HG02884 (cell line): ENCODE data around the gene KYAT1.

Experiments
- ATAC-seq: cut with Tn5 transposase; IDR thresholded peaks from one replicate; pipeline ENCODE4 v1.9.1; 2021; ENCODE audit warnings: mild to moderate bottlenecking, moderate library complexity; ENCODE audit not compliant: unreplicated experiment

KYAT1 gene

DNA sequence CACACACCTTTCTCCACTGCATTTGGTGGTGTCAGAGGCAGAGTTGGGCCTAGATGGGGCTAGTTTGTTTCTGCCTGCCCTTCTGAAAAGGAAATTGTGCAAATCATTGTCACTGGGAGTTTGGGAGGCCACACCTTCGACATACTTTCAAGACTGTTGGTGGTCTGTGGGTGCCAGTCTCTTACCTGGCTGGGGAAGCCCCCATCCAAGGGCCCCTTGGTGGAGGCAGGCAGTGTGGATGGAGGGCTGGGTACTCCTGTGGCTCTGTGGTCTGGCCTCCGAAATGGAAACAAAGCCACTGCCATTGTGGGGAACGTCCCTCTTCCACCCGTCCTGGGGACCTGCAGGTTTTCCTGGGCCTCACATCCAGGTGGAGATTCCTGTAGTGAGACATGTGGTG lies 28.1 kb upstream of the KYAT1 start:
- no peak for ATAC-seq

DNA sequence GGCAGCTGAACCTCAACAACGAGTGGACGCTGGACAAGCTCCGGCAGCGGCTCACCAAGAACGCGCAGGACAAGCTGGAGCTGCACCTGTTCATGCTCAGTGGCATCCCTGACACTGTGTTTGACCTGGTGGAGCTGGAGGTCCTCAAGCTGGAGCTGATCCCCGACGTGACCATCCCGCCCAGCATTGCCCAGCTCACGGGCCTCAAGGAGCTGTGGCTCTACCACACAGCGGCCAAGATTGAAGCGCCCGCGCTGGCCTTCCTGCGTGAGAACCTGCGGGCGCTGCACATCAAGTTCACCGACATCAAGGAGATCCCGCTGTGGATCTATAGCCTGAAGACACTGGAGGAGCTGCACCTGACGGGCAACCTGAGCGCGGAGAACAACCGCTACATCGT lies 26.6 kb upstream of the KYAT1 start:
- ATAC-seq, result no peak

DNA sequence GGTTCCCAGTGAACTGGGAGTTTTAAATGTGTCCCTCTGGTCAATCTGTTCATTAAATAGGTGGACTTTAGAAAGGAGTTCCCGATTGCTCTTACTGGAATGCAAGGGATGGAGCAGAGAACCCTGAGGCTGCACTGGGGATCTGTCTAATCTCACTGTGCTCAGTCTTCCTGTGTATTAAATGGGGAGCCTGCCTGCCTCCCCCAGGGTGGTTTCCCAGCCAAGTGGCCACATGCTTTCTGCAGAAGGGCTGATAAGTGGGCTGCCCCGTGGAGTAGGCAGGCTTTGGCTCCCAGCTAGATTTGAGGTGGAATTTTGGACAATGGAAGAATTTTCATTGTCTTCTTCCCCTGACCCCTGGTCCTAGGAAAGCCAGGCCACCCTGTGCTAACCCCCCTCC lies 25.0 kb upstream of the KYAT1 start:
- ATAC-seq, result no peak

DNA sequence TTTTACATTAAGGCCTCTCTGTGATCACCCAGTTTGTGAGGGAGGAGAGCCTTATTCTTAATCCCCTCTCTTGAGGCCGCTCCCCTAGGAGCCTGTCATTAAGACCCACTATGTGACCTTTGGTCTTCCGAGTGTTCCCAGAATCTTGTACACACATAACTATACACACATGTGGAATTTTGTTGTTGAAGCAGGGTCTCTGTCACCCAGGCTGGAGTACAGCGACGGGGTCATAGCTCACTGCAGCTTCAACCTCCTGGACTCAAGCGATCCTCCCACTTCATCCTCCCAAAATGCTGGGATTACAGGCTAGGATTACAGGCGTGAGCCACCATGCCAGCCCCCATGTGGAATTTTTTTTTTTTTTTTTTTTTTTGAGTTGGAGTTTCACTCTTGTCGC lies 24.2 kb upstream of the KYAT1 start:
- ATAC-seq, result no peak

DNA sequence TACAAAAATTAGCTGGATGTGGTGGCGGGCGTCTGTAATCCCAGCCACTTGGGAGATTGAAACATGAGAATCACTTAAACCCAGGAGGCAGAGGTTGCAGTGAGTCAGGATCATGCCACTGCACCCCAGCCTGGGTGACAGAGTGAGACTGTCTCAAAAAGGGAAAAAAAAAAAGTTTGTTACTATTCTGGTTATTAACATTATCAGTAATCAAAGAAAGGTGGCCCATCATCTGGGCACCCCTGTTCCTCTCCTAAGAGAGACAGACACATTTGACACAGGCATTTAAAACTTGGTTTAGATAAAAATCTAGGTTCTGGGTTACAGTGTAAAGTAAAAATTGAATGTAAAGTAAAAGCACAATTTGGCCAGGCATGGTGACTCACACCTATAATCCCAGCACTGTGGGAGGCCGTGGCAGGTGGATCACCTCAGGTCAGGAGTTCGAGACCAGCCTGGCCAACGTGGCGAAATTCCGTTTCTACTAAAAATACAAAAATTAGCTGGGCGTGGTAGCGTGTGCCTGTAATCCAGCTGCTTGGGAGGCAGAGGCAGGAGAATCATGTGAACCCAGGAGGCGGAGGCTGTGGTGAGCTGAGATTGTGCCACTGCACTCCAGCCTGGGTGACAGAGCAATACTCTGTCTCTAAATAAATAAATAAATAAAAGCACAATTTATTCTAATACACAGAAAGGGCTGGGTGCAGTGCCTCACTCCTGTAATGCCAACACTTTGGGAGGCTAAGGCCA lies 22.3 kb upstream of the KYAT1 start:
- no peak for ATAC-seq

DNA sequence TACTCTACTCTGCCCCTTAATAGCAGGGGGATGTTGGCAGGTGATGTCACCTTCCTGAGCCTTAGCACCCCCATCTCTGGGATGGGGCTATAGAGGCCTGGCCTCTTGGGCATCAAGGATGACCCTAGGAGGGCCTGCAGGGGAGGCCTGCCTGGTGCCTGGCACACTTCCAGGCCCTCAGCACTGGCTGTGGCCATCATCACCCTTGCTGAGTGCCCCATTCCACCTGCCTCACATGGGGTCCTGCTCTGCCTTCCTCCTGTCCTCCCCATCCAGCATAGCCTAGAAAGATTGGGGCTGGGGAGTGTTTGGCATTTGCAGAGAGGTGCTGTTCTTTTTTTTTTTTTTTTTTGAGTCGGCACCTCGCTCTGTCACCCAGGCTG lies 21.3 kb upstream of the KYAT1 start:
- ATAC-seq, result no peak

DNA sequence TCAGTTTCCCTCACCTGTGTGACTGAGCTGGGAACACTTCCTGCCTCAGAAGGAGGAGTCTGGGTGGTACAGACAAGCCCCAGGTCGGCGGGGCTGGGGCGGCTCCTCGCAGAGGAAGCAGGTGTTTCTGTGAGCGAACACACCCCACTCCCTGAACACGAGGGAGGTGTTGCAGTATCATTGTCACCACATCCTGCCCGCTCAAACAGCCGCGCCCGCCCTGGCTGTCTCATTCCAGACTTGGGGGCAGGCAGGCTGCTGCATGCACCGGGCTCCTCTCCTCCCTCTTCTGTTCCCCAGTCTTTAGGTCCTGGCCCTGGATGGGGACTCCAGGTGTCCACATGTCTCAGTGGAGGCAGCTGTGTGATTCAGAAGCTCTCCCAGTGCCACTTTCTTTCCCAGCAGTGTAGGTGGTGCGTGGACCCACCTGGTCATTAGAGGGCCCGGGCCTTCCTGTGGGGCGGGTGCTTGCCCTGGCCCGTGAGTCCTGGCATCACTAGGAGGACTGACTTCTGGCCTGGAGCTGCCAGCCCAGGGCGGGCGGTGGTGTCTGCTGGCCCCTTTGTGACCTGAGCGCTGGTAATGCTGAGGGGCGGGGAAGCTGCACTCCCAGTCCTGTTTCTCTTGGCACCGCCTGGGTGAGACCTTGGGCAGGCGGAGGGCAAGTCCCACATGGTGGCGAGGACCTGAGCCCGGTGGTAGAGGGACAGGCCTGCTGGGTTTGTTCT lies 20.8 kb upstream of the KYAT1 start:
- ATAC-seq, result peak; percentile 69

DNA sequence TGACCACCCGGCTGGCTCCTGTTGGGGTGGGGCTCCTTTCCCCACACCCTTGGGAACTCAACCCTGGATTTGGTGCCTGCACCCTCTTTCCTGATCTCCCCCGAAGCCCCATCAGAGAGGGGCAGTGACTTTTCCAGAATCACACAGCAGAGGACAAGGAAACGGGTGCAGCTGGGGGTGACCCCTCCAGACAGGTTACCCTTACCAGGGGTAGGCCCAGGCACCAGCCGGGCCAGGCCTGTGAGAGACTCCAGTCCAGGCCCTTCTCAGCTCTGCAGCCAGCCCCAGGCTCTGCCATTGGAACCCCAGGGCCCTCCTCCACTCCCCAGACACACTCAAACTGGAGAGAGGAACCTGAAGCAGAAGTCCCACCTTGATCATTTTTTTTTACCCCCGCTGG lies 20.1 kb upstream of the KYAT1 start:
- no peak for ATAC-seq

DNA sequence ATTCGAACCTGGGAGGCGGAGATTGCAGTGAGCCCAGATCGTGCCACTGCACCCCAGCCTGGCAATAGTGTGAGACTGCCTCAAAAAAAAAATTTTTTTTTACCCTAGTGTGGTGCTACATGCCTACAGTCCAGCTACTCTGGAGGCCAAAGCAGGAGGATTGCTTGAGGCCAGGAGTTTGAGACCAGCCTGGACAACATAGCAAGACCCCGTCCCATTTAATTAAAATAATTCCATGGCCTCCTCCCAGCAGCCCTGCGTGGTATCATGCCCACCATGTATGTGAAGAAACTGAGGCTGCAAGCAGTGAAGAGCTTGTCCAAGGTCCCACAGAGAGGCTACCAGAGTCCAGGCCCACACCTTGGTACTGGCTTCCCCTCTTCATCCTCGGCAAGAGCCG lies 19.6 kb upstream of the KYAT1 start:
- no peak for ATAC-seq

DNA sequence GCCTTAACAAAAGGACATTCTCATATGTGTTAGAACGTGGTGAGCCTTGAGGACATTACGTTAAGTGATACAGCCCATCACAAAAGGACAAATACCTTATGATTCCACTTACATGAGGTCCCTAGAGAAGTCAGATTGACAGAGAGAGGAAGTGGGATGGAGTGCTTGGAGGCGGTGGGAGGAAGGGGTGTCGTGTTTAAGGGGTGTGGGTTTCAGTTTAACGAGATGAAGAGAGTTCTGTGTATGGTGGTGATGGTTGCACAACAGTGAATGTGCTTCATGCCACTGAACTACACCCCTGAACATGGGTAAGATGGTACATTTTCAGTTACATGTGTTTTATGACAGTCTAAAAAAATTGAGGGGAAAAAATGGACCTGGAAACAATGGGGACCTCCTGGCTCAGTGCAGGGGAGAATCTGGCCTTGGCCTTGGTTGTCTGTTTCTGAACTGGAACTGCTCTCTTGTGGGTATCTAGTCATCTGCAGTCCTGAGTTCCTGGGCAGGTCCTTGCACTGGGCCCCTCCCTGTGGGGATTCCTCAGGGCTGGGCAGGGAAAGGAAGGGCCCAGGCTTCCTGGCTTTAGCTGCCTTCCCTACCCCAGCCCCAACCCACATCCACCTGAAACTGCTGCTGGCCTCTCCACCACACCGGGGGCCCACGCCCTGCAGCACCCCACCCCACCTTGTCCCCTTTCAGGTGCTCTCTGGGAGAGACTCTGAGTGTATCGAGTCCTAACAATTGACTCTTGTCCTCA lies 18.0 kb upstream of the KYAT1 start:
- no peak for ATAC-seq

DNA sequence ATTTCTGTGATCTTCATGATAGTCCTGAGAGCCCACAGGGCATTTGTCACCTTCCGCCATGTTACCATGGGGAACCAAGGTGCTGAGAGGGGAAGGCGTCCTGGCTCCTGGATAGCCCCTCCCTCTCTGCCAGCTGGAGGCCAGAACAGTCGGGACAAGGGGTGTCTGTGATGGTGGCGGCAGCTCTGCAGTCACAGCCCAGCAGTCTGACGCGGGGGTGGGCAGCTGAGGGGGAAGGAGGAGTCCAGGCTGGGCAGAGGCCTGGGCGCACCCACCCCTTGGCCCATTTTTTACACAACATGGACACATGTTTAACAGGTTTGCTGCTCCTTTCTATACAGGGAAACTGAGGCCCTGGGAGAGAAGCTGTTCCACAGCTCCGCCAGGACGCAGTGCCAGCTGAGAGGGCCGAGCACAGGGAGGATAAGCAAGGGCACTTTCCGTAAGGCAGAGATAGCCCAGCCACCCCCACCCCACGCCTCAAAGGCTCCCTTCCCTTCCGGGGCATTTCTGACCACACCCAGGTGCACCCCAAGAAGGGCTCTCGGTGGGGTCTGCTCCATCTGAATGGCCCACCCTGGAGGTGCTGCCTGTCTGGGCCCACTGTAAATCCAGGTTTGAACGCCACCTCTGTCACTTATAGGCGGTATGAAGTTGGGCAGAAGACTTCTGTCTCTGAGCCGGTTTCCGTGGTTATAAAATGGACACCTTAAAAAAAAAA lies 17.3 kb upstream of the KYAT1 start:
- no peak for ATAC-seq

DNA sequence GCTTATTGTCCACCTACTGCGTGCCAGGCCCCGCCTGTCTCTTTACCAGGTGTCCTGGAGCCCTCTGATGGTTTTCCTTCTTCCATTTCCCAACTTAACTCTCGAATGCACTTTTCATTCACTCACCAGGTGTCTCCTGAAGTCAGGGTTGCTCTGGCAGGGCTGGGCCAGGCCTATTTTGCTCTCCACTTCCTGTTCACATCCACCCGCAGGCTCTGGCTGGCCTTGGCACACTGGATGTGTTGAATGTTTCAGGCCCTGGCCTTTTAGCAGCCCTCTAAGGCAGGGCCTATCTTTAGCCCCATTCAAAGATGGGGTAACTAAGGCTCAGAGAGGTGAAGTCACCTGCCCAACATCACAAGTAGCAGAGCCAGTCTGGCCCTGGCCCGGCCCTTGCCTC lies 16.6 kb upstream of the KYAT1 start:
- no peak for ATAC-seq

DNA sequence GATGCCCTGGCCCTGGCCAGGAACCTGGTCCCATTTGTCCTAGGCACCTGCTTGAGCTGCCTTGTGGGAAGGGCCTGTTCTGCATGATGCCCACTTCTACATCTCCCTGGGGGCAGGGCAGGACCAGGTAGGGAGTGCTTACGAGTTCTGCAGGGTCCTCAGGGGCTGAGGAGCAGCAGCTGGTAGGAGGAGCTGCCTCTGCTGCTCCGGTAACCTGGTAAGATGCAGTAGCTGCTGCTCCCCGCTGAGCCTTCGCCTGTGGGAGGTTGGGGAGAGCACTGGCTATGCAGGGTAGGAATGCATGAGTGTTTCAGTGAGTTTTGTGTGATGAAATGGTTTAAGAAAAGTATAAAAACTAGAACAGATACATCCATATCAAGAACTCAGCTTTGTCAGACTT lies 13.8 kb upstream of the KYAT1 start:
- no peak for ATAC-seq

DNA sequence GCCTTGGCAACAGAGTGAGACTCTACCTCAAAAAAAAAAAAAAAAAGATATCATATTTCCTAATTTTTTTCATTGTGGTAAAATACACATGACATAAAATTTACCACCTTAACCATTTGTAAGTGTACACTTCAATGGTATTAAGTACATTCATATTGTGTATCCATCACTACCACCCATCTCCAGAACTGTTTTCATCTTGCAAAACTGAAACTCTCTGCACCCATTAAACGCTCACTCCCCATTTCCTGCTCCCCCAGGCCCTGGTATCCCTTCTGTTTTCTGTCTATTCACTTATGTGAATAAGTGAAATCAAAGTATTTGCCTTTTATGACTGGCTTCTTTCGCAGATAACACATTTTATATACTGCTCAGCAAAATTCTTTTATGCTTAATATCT lies 13.0 kb upstream of the KYAT1 start:
- no peak for ATAC-seq

DNA sequence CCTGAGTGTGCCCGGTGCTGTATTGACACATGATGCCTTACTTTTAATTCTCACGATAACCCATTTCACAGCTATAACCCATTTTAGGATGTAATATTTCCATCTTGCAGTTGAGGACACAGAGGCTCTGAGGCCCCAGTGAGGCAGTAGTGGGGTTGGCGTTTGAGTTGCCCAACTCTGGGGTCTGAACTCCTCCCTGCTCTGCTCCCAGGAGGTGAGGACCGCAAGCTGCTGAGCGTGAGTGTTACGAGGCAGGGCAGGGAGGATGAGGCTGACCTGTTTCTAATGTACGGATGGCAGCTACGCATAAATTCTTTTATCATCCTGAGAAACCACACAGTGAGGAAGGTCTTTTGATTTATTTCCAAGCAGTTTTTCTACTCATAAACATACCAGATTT lies 11.6 kb upstream of the KYAT1 start:
- ATAC-seq, result no peak

DNA sequence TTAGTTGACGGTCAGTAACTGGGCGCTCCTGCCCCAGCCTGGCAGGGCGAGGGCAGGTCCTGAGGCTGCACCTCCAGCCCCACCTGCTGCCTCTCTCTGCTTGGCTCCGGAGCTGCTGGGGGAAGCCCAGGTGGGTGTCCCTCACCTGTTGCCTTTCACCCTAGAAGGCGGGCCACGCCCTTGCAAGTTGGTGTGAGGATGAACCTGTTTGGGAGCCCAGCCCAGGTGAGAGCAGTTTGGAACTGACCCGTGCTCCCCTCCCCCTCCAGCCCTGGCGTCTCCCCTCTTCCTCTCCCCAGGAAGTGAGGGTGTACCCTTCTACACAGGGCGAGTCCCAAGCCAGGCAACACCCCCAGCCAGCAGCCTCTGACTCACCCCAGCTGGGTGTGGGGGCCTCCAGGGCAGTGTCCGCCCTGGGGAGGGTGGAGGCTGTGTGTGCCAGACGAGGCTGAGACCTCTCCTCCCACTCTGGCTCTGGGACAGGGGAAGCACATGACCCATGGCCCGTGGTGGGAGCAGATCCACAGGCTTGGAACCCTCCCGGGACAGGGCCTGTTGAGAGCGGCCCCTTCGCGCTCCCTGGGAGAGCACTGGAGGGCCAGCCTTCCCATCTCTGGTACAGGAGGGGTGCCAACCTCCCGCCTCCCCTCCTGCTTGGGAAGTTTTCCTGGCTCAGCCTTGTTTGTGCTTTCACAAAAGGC lies 10.6 kb upstream of the KYAT1 start:
- no peak for ATAC-seq

DNA sequence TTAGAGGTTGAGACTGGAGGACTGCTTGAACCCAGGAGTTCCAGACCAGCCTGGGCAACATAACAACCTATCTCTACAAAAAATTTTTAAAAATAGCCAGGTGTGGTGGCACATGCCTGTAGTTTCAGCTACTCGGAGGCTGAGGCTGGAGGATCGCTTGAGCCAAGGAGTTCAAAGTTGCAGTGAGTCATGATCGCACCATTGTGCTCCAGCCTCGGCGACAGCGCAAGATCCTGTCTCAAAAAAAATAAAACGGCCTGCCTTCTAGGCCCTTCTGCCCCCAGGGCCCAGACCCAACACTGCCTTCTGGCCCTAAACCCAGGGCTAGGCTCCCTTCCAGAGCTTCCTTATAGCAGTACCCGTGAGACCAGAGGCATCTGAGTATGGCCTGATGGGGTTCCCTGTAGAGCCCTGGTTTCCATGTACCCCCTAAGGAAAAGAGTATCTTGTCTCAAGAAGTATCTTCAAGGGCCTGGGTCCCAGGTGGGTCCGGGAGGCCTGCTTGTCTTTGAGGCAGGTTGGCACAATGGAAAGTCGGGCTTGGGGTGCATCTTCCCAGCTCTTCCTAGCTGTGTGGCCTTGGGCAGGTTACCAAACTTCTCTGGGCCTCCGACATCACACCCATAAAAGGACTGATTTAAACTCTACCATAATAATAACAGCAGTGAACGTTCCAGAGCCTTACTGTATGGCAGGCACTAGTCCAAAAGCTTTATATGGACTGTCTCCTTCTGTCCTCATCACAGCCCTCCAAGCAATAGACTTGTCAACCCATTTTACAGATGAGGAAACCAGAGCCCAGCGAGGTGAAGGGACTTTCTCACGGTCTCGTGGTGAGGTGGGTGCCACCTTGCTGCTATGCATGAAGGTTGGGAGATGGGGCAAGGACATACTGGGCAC lies 9.8 kb upstream of the KYAT1 start:
- ATAC-seq, result no peak

DNA sequence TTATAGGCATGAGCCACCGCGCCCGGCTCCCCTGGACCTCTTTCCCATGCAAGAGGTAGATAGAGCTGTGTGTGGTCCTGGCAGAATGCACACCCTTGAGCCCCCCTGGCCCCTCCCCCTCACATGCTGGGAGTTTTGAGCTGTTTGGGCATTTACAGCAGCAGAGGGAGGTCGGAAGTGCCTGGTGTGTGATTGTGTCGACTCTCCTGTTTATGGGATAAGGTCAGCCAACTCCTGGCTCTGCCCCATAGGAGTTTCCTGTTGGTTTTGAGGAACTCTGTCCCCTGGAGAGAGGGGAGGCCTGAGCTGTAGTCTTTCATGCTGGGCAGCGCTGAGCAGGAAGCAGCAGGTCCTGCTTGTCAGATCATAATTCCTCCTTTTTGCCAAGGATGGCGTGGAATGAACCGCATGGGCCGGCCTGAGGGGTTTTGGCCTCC lies 6.2 kb upstream of the KYAT1 start:
- ATAC-seq, result no peak

DNA sequence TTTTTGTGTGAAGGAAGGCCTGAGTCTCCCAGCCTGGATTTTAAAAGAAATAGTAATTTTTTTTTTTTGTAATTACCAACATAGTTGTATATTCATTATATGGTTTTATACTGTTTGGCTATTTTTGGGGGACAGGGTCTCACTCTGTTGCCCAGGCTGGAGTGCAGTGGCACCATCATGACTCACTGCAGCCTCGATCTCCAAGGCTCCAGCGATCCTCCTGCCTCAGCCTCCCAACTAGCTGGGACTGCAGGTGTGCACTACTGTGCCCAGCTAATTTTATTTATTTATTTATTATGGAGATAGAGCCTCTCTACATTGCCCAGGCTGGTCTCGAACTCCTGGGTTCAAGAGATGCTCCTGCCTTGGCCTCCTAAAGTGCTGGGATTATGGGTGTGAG lies 5.3 kb upstream of the KYAT1 start:
- ATAC-seq, result no peak
